PFSK-1 (cell line): ENCODE results near the gene ARFGAP2.

ENCODE experiments used
- FOXP2 ChIP-seq: optimal IDR thresholded peaks from 2 replicates; pipeline ENCODE3; 2011; ENCODE audit warnings: borderline replicate concordance, control low read depth, inconsistent platforms; ENCODE audit not compliant: insufficient read depth; ENCODE audit errors: extremely low read length, extremely low read depth
- POLR2AphosphoS5 ChIP-seq: IDR thresholded peaks from 2 replicates; pipeline ENCODE4 v1.6.1; 2012; ENCODE audit warnings: low read depth, mild to moderate bottlenecking, control low read depth, low read length, moderate library complexity
- SIN3A ChIP-seq: IDR thresholded peaks from 2 replicates; pipeline ENCODE4 v1.6.1; 2012; ENCODE audit warnings: mild to moderate bottlenecking, low read length, moderate library complexity, borderline replicate concordance; ENCODE audit not compliant: insufficient read depth
- TAF1 ChIP-seq: IDR thresholded peaks from 2 replicates; pipeline ENCODE4 v1.6.1; 2012; ENCODE audit warnings: low read length, control low read depth, borderline replicate concordance; ENCODE audit not compliant: insufficient read depth
- TF ChIP-seq, protein P1 (sequence below), 2 experiments: IDR thresholded peaks; 2 replicates each; pipeline versions ENCODE4 v1.6.1 to v1.8.0; 2011 to 2012; ENCODE audit warnings: low read depth in 2 of 2, low read length in 2 of 2, control low read depth in 1 of 2, inconsistent platforms in 1 of 2, mild to moderate bottlenecking in 1 of 2, moderate library complexity in 1 of 2; ENCODE audit not compliant: insufficient read depth in 1 of 2

Gene ARFGAP2

DNA sequence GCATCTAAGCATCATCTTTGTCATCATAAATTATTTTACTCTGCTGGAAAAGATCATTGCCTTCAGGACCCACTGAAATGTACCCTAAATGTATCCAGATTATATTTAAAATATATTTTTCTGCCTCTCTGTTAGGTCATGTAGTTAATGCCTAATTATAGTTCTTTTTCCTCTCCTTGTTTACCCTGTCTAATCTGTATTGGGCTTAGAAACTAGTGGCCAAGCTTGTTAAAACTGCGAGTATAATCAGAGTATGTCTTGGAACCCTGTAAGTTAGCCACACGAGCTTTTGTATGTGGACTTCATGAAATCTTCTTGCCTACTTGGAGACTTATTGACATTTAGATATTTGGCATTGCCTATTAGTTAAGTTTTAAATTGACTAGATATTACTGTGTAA, 55.6 kb downstream of the ARFGAP2 start:
- TF ChIP-seq SIN3A (no peak), FOXP2 (no peak), POLR2AphosphoS5 (no peak), TAF1 (no peak)
- TF ChIP-seq, protein P1, sequence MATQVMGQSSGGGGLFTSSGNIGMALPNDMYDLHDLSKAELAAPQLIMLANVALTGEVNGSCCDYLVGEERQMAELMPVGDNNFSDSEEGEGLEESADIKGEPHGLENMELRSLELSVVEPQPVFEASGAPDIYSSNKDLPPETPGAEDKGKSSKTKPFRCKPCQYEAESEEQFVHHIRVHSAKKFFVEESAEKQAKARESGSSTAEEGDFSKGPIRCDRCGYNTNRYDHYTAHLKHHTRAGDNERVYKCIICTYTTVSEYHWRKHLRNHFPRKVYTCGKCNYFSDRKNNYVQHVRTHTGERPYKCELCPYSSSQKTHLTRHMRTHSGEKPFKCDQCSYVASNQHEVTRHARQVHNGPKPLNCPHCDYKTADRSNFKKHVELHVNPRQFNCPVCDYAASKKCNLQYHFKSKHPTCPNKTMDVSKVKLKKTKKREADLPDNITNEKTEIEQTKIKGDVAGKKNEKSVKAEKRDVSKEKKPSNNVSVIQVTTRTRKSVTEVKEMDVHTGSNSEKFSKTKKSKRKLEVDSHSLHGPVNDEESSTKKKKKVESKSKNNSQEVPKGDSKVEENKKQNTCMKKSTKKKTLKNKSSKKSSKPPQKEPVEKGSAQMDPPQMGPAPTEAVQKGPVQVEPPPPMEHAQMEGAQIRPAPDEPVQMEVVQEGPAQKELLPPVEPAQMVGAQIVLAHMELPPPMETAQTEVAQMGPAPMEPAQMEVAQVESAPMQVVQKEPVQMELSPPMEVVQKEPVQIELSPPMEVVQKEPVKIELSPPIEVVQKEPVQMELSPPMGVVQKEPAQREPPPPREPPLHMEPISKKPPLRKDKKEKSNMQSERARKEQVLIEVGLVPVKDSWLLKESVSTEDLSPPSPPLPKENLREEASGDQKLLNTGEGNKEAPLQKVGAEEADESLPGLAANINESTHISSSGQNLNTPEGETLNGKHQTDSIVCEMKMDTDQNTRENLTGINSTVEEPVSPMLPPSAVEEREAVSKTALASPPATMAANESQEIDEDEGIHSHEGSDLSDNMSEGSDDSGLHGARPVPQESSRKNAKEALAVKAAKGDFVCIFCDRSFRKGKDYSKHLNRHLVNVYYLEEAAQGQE (IDR thresholded peaks at IDR 0.05; ENCODE audit: insufficient read depth in 1 of 2, low read depth in 2 of 2, low read length in 2 of 2), result no peak
